WI38 (cell line): ENCODE data around the gene IGSF21.

Experiments used
- H3K4me3 ChIP-seq: 2 replicates; pipeline ENCODE4 v1.5.1; 2011; ENCODE audit warnings: low read depth, mild to moderate bottlenecking, control low read depth, low read length
- CTCF ChIP-seq: IDR thresholded peaks from 2 replicates; pipeline ENCODE4 v1.5.1; 2012; ENCODE audit warnings: low read depth, mild to moderate bottlenecking, control low read depth, low read length

Gene IGSF21

GRCh38 chr1:18285538-18285924 is 177.9 kb downstream of the IGSF21 start:
- TF ChIP-seq CTCF = no peak
- H3K4me3 ChIP-seq = no peak overlapping the region

- no peak overlapping the region for H3K4me3 ChIP-seq
- TF ChIP-seq CTCF = no peak
Measured at GRCh38 chr1:18288722-18289121, 181.1 kb downstream of the IGSF21 start.

- no peak for TF ChIP-seq CTCF
- no peak overlapping the region for H3K4me3 ChIP-seq
Measured at GRCh38 chr1:18289597-18289996, 182.0 kb downstream of the IGSF21 start.

- no peak for TF ChIP-seq CTCF
- H3K4me3 ChIP-seq = no peak overlapping the region
Measured at GRCh38 chr1:18290740-18291412, 183.3 kb downstream of the IGSF21 start.

GRCh38 chr1:18292531-18292930 is 184.9 kb downstream of the IGSF21 start:
- no peak for TF ChIP-seq CTCF
- H3K4me3 ChIP-seq = no peak overlapping the region

GRCh38 chr1:18293291-18293690 is 185.7 kb downstream of the IGSF21 start:
- no peak for TF ChIP-seq CTCF

GRCh38 chr1:18294437-18295176 is 187.0 kb downstream of the IGSF21 start:
- TF ChIP-seq CTCF = no peak
- no peak overlapping the region for H3K4me3 ChIP-seq

More at GRCh38 chr1:18293291-18293690, 185.7 kb downstream of the IGSF21 start:
- no peak overlapping the region for H3K4me3 ChIP-seq
